Activated T-helper 2 cell treated with anti-CD3 and anti-CD28 coated beads, Interferon-gamma antibody, Interleukin-2, Interleukin-4, amounts not matched to agents 10 μg/mL and 5 μg/mL and 100 μg/mL, durations not matched to agents 14 hours and 24 hours and 36 hours (primary cell): ENCODE measurements around the gene TRIM33. TPM values are rescaled to one million over a fixed set of nuclear protein-coding genes. Genes with fewer than 3 reads are reported as not detected.

Source experiments
- DNase-seq: peaks from one replicate; pipeline ENCODE4 v3.0.0; 2021; ENCODE audit warnings: low spot score
- H3K27ac Mint-ChIP-seq: one replicate; pipeline ENCODE4 v1.8.0; 2021; ENCODE audit warnings: mixed read lengths
- H3K27me3 Mint-ChIP-seq: one replicate; pipeline ENCODE4 v1.8.0; 2021; ENCODE audit warnings: low read depth, mixed read lengths
- H3K36me3 Mint-ChIP-seq: one replicate; pipeline ENCODE4 v1.8.0; 2021; ENCODE audit warnings: low read depth, mixed read lengths
- H3K4me1 Mint-ChIP-seq: one replicate; pipeline ENCODE4 v1.8.0; 2021; ENCODE audit warnings: low read depth, mixed read lengths
- H3K4me3 Mint-ChIP-seq: one replicate; pipeline ENCODE4 v1.8.0; 2021; ENCODE audit warnings: low read depth, mild to moderate bottlenecking, moderate library complexity, mixed read lengths
- H3K9me3 Mint-ChIP-seq: one replicate; pipeline ENCODE4 v1.8.0; 2021; ENCODE audit warnings: mixed read lengths
- intact Hi-C: fragments of 100-400 bp; cut with micrococcal nuclease; formaldehyde crosslinking; loops from one replicate; pipeline ENCODE4 v1.15.1; 2023
- total RNA-seq: library from RNA; stranded (reverse); gene quantifications from 2 replicates; pipeline ENCODE4 v1.2.3, GENCODE V29; 2022

Gene TRIM33
- total RNA-seq, 1 donor from 2014 or later: 44.7 TPM

DNA sequence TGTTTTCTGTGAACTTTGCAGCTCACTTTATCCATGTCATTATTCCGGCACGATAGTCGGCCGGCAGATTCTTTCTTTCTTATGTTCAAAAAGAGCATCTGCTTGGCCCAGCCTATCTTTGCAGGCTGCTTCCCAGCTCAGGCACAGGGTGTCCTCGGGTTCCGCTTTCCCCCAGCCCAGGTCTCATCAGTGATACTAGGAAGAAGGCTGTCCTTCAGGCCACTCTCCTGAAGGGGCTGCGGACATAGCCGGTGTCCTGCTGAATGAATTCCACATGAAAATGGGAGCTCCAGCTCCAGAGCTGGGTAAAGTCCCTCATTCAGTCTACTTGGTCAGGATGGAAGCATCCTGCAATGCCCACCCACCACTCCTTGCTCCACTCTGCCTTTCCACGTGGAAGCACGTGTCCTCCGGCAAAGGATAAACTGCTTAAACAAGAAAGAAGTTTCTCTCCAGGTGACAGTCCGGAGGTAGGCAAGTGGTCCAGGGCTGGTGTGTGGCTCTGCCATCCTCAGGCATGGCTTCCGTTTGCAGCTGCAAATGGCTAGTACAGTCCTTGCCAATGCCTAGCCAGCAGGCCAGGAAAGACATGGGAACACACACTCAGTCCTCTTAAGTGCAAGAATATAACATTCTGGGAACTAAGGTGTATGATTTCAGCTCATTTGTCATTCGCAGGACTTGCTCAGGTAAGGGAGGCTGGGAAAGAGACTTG lies 161.0 kb downstream of the TRIM33 start:
- intact Hi-C loops: loop anchor here (10.0 kb wide), 1 partner anchor 365 kb away; the partner anchor contains the start of gene NRAS
- DNase-seq: no peak
- H3K27me3 Mint-ChIP-seq: no peaks in the 10 kb centered on the region
- H3K9me3 Mint-ChIP-seq: no peaks in the 10 kb centered on the region
- H3K4me3 Mint-ChIP-seq: no peak overlapping the region
- peaks cover 6% of the 10 kb centered on the region for H3K4me1 Mint-ChIP-seq
- H3K27ac Mint-ChIP-seq: no peak overlapping the region
- no peaks in the 10 kb centered on the region for H3K36me3 Mint-ChIP-seq

DNA sequence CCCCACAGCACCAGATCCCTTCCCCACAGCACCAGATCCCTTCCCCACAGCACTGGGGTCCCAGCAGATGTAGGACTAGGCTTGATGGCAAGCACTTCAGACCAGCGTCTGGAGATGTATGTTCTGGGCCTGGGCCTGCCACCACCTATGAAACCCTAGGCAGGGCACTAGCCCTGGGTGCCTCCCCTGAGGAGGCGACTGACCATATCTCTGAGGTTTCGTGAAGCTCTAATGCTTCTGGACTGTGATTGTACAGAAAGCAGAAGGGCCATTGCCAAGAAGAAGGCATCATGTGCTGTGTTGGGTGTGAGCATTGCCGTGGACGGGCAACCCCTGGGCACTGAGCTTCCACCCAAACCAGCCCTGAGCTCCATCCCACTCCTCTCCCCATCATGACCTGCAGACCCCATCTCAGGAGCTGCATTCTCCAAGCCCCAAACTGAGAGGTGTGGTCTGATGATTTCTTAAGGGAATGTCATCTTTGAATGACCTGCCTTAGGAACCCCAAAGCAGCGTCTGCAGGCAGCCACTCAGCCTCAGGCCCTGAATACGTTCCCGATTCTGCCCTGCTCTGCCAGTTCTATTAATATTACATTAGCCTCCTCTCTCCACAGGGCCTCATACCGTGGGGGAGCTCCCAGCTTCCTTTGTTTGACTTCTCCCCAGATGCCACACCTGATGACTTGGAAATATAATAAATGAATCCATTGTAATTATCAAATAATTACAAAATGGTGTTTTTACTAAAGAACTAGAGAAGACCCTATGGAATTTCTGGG lies 163.4 kb downstream of the TRIM33 start:
- intact Hi-C loops: loop anchor here (2.0 to 10.0 kb wide), 4 partner anchors 81 to 367 kb away; partner anchors contain the start of genes DENND2C, NRAS and TRIM33
- no peaks in the 10 kb centered on the region for H3K9me3 Mint-ChIP-seq
- no peaks in the 10 kb centered on the region for H3K36me3 Mint-ChIP-seq
- H3K27ac Mint-ChIP-seq: no peak overlapping the region
- no peak overlapping the region for H3K4me3 Mint-ChIP-seq
- no peak for DNase-seq
- H3K27me3 Mint-ChIP-seq: no peaks in the 10 kb centered on the region
- H3K4me1 Mint-ChIP-seq: peaks cover 9% of the 10 kb centered on the region

DNA sequence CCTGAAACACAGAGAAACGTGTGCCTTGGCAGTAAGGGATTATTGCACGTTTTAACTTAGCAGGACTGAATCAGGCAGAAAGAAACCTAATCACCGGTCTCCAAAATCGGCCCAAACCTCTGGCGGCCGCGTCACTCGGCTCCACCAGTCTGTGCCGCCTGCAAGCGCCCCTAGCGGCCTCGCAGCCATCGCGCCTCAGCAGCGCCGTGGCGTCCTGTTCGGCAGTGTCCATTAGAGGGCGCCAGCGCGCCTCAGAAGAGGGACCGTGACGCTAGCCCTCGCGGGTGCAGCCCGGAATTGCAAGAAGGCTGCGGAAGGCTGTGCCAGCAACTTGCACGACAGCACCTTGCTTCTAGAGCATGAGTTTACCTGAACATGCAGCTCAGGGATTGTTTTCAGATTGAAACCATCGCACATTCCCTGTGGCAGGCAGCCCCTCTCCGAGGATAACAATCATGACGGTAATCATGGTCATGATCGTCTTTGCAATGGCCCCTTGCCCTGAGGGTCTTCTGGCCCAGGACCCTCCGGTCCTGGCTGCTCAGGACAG lies 164.4 kb downstream of the TRIM33 start:
- H3K27me3 Mint-ChIP-seq: no peaks in the 10 kb centered on the region
- peak; percentile 97 for DNase-seq
- H3K27ac Mint-ChIP-seq: peak overlapping the region; percentile 94
- peak overlapping the region; percentile 89 for H3K4me3 Mint-ChIP-seq
- no peaks in the 10 kb centered on the region for H3K36me3 Mint-ChIP-seq
- intact Hi-C loops: loop anchor here (1.0 to 10.0 kb wide), 7 partner anchors 82 to 368 kb away; partner anchors contain the start of genes BCAS2, DENND2C, NRAS and TRIM33
- peaks cover 13% of the 10 kb centered on the region for H3K4me1 Mint-ChIP-seq
- H3K9me3 Mint-ChIP-seq: no peaks in the 10 kb centered on the region

DNA sequence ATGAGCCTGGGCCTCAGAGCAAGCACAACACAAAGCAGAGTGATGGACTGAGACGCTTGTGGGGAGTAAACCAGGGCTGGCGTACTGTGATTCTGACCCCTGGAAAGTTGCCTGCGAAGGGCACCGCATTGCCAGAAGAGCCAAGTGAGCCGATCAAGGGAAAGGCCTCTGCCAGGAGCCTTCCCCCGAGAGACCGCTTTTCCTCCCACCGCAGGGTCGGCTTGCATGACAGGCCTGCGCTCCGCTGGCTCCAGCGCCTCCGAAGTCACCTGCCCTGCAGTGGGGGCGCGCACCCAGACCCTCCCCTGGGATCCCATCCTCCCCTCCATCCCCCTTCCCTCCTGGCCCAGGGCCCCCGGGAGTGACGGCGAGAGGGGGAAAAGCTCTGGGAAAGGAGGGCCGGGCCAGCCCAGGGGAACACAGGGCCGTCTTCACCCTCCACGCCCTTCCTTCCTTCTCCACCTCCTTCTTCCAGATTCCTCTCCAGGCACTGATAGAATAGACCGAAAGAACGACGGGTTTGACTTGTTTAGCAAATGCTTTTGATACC lies 165.0 kb downstream of the TRIM33 start:
- no peak for DNase-seq
- Mint-ChIP-seq H3K4me3 (peak overlapping the region; percentile 89), H3K4me1 (peaks cover 19% of the 10 kb centered on the region), H3K36me3 (no peaks in the 10 kb centered on the region), H3K27me3 (no peaks in the 10 kb centered on the region), H3K27ac (peak overlapping the region; percentile 94), H3K9me3 (peaks cover 4% of the 10 kb centered on the region)
- intact Hi-C loops: loop anchor here (1.0 to 10.0 kb wide), 7 partner anchors 83 to 369 kb away; partner anchors contain the start of genes BCAS2, DENND2C, NRAS and TRIM33

DNA sequence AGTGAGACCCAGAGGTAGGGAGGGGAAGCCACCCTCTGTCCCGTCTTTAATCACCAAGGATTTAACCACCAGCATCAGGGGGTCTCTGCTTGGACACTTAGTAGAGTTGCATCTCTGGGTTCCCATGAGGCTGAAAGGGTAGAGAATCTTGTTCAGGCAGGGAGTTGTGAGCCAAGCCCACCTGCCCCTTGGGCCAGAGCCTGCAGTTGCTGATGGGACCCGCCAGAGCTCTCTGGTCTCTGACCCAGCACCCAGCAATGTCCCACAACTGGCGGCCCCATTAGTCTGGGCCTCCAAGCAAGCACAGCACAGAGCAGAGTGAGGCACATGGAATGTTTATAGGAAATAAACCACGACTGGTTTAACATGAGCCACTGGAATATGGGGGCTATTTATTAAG lies 166.3 kb downstream of the TRIM33 start:
- intact Hi-C loops: loop anchor here (5.0 to 10.0 kb wide), 2 partner anchors 370 to 537 kb away; partner anchors contain the start of gene NRAS
- DNase-seq: no peak
- Mint-ChIP-seq H3K27me3 (no peaks in the 10 kb centered on the region), H3K36me3 (no peaks in the 10 kb centered on the region), H3K4me1 (peaks cover 20% of the 10 kb centered on the region), H3K4me3 (no peak overlapping the region), H3K9me3 (peaks cover 4% of the 10 kb centered on the region), H3K27ac (no peak overlapping the region)

Other genes with a start within 250 kb of the TRIM33 start
- gene BCAS2, start 70.4 kb upstream of the TRIM33 start, total RNA-seq: 52.1 and 54.1 TPM in 2 replicates
- 0.21 and 0.30 TPM in 2 replicates for gene DENND2C, start 158.8 kb upstream of the TRIM33 start, total RNA-seq
- not detected in 2 replicates for gene AMPD1, start 184.3 kb upstream of the TRIM33 start, total RNA-seq
- gene NRAS, start 205.6 kb upstream of the TRIM33 start, total RNA-seq: 63.3 and 64.5 TPM in 2 replicates
- gene CSDE1, start 246.8 kb upstream of the TRIM33 start, total RNA-seq: 411 and 414 TPM in 2 replicates